Measurements from ENCODE around the gene IPCEF1. TPM values are rescaled to one million over a fixed set of nuclear protein-coding genes. Genes with fewer than 3 reads are reported as not detected.

The IPCEF1 gene
- total and polyA plus RNA-seq, 2 of the 4 experiments (the other 2 are of a cell fraction): under 0.01 to 0.03 TPM

DNA sequence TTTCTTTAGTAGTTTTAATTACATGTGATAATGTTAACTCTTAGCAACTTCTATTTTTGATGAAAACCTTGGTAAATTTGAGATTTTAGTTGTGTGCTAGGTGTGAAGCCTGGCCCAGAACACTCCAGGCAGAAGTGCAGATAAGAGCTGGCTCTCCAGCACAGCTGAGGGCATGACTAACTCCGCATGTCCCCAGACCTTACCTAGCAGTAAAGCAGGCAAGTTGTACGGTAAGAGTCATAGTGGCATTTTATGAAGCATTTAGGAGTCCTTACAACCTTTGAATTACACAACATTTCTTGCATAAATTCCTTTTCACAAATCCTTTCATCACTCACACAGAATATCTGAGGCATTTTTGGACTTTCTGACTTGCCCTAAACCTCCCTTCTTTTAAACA, 250.4 kb downstream of the IPCEF1 start:
- no peak overlapping the region for H3K56ac ChIP-seq (ENCODE audit: extremely low read depth, insufficient read depth, low read length)
- no peak overlapping the region for H4K5ac ChIP-seq (ENCODE audit: low read depth, low read length)
- TF ChIP-seq MAZ (IDR thresholded peaks at IDR 0.05; ENCODE audit: borderline replicate concordance, low read depth, low read length): no peak
- H3K36me3 ChIP-seq (ENCODE audit: control insufficient read depth, insufficient read depth, low read length): no peaks in the 10 kb centered on the region
- no peak overlapping the region for H2BK120ac ChIP-seq (ENCODE audit: low read depth, low read length)
- H2AK5ac ChIP-seq (ENCODE audit: low read depth, low read length): no peak overlapping the region
- no peak overlapping the region for H3K4ac ChIP-seq (ENCODE audit: low read depth, low read length)
- no peaks in the 10 kb centered on the region for H3K27me3 ChIP-seq (ENCODE audit: control insufficient read depth, insufficient read depth, low read length)
- no peak overlapping the region for H3K27ac ChIP-seq (ENCODE audit: insufficient read depth, low read length)
- DNase-seq: no peak
- no peak overlapping the region for H3K18ac ChIP-seq (ENCODE audit: low read depth, low read length)
- H4K91ac ChIP-seq (ENCODE audit: insufficient read depth, low read depth, low read length): no peak overlapping the region
- H4K20me1 ChIP-seq (ENCODE audit: insufficient read depth, low read length): no peaks in the 10 kb centered on the region
- no peak for ATAC-seq (ENCODE audit: low read depth)
- no peak overlapping the region for H2BK15ac ChIP-seq (ENCODE audit: low read depth, low read length)
- ChIA-PET CTCF (no interaction called here), POLR2A (ENCODE audit: unreplicated experiment) (no interaction called here)
- H3K79me1 ChIP-seq (ENCODE audit: low read depth in 1 of 2, low read length in 2 of 2): no peaks in the 10 kb centered on the region
- H3K9ac ChIP-seq (ENCODE audit: low read depth, low read length): no peak overlapping the region
- H2BK5ac ChIP-seq (ENCODE audit: low read depth, low read length, poor library complexity, severe bottlenecking): no peak overlapping the region
- no peaks in the 10 kb centered on the region for H3K9me1 ChIP-seq (ENCODE audit: insufficient read depth, low read length)
- H3K4me2 ChIP-seq (ENCODE audit: low read depth, low read length): no peak overlapping the region
- H3K4me1 ChIP-seq (ENCODE audit: control insufficient read depth, insufficient read depth, low read length): no peaks in the 10 kb centered on the region
- no peak overlapping the region for H2AFZ ChIP-seq (replicated peaks; ENCODE audit: low read length, poor library complexity)
- H3K14ac ChIP-seq (replicated peaks; ENCODE audit: low read depth, low read length): no peak overlapping the region
- H4K8ac ChIP-seq (ENCODE audit: low read depth in 2 of 2, low read length in 2 of 2): no peak overlapping the region
- no peak overlapping the region for H3K23ac ChIP-seq (ENCODE audit: low read depth, low read length)
- intact Hi-C loops (cut with micrococcal nuclease): no loop called here
- H2AK9ac ChIP-seq (replicated peaks; ENCODE audit: low read depth, low read length, poor library complexity): no peak overlapping the region
- WGBS, 2 experiments (ENCODE audit: extremely low coverage in 2 of 2, insufficient read length in 1 of 2): no CpG with 5 or more reads among the region's 2 CpGs
- in situ Hi-C loops (cut with MboI; ENCODE audit: low sequenced_read_pairs): no loop called here
- H3K4me3 ChIP-seq (ENCODE audit: insufficient read depth, low read depth, low read length): no peak overlapping the region
- no TSS peak for BruUV-seq (replicated peaks)
- no peak overlapping the region for H2BK20ac ChIP-seq (ENCODE audit: low read depth, low read length)
- dilution Hi-C loops (cut with HindIII; ENCODE audit: low sequenced_read_pairs, unreplicated experiment): no loop called here
- H3K9me3 ChIP-seq (ENCODE audit: control insufficient read depth, insufficient read depth, low read length): no peaks in the 10 kb centered on the region

Other genes starting within 250 kb of the IPCEF1 start
- 15.0 and 15.8 TPM in 2 replicates for gene CNKSR3, start 153.9 kb upstream of the IPCEF1 start, total RNA-seq (2012; rRNA removed)
- gene CNKSR3, start 153.9 kb upstream of the IPCEF1 start, polyA plus RNA-seq (2012; rRNA removed): 6.2 and 6.7 TPM in 2 replicates